SK-N-SH treated with all-trans-retinoic acid at 6 μM for 48 hours (cell line): ENCODE data around the gene CCDC196.

Experiments
- OSR1 ChIP-seq: fragments of 250-450 bp; sonication (Bioruptor Pico); IDR thresholded peaks from 2 replicates; pipeline ENCODE4 v1.8.0; 2022; ENCODE audit warnings: moderate library complexity, mild to moderate bottlenecking, inconsistent platforms
- TCF4 ChIP-seq: fragments of 250-450 bp; sonication (Bioruptor Pico); IDR thresholded peaks from 2 replicates; pipeline ENCODE4 v1.8.0; 2021; ENCODE audit warnings: mild to moderate bottlenecking, moderate library complexity, borderline replicate concordance
- TSHZ2 ChIP-seq: fragments of 250-450 bp; sonication (Bioruptor Pico); IDR thresholded peaks from 2 replicates; pipeline ENCODE4 v1.5.0; 2020; ENCODE audit warnings: mild to moderate bottlenecking, moderate library complexity
- ZFP3 ChIP-seq: fragments of 250-450 bp; sonication (Bioruptor Pico); IDR thresholded peaks from 2 replicates; pipeline ENCODE4 v1.5.0; 2020; ENCODE audit warnings: mild to moderate bottlenecking, moderate library complexity

- no peak for TF ChIP-seq TCF4 (CRISPR knock-in tag)
- no peak for TF ChIP-seq OSR1 (CRISPR knock-in tag)
- no peak for TF ChIP-seq TSHZ2 (CRISPR knock-in tag)
- TF ChIP-seq ZFP3 (CRISPR knock-in tag) = no peak
Measured at GRCh38 chr14:66473223-66473622, 12.9 kb upstream of the CCDC196 start.
